Keratinocyte (primary cell): ENCODE measurements around the gene CASZ1.

Experiments used
- EZH2 ChIP-seq: IDR thresholded peaks from one replicate; pipeline ENCODE4 v1.6.1; 2012; ENCODE audit warnings: inconsistent platforms, mild to moderate bottlenecking, low read length, moderate library complexity
- TF ChIP-seq, protein P1 (sequence below), 3 experiments: IDR thresholded peaks in 1 of 3; conservative IDR thresholded peaks in 1 of 3; optimal IDR thresholded peaks in 1 of 3; 2 replicates in 2 of 3; 3 replicates in 1 of 3; pipeline versions ENCODE3 to v1.5.1; 2011; ENCODE audit warnings: low read length in 3 of 3, mild to moderate bottlenecking in 3 of 3, moderate library complexity in 2 of 3, control low read depth in 1 of 3, inconsistent platforms in 1 of 3; ENCODE audit not compliant: insufficient read depth in 2 of 3; ENCODE audit errors: extremely low read depth in 1 of 3

DNA sequence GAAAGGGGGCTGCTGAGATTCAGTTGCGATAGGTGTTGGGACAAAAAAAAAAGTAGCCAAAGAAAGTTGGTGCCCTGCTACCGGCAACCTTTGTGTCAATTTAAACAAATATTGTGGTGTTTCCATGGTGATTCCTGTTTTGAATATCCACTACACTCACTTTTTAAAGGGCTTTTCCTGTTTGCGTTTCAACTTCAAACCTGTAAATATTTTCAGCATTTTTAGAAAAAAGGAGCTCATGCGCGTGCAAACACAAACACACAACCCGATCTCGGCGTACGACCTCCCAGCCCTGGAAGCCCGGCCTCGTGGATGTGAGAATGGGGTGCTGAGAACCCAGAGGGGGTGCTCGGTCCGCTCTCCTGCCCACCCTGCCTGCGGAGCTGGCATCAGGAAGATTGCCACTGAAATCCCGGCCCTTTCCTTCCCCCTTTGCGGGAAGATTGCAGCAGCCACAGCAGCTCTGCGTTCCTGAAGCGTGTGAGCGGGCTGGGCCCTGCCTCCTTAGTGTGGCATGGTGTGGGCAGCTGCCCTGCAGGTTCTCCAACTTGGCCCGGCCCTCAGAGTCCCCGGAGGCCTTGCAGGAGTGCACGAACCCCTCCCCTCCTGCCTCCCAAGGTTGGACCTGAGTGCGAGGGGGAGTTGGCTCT, 34.8 kb downstream of the CASZ1 start:
- TF ChIP-seq, protein P1, sequence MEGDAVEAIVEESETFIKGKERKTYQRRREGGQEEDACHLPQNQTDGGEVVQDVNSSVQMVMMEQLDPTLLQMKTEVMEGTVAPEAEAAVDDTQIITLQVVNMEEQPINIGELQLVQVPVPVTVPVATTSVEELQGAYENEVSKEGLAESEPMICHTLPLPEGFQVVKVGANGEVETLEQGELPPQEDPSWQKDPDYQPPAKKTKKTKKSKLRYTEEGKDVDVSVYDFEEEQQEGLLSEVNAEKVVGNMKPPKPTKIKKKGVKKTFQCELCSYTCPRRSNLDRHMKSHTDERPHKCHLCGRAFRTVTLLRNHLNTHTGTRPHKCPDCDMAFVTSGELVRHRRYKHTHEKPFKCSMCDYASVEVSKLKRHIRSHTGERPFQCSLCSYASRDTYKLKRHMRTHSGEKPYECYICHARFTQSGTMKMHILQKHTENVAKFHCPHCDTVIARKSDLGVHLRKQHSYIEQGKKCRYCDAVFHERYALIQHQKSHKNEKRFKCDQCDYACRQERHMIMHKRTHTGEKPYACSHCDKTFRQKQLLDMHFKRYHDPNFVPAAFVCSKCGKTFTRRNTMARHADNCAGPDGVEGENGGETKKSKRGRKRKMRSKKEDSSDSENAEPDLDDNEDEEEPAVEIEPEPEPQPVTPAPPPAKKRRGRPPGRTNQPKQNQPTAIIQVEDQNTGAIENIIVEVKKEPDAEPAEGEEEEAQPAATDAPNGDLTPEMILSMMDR (optimal IDR thresholded peaks at IDR 0.05 in 1 of 3, IDR thresholded peaks at IDR 0.05 in 1 of 3, conservative IDR thresholded peaks at IDR 0.05 in 1 of 3; ENCODE audit: extremely low read depth in 1 of 3, insufficient read depth in 2 of 3, low read length in 3 of 3), result no peak
- TF ChIP-seq EZH2, result no peak
